ENCODE results near the gene C1QTNF6. TPM values are rescaled to one million over a fixed set of nuclear protein-coding genes. Genes with fewer than 3 reads are reported as not detected.

Gene C1QTNF6
- total and polyA plus RNA-seq, 4 donors, result 3.1 to 4.5 (median 4.0) TPM

GRCh38 chr22:37205046-37205445 is 17.0 kb upstream of the C1QTNF6 start:
- WGBS, result 91% methylated on average over 5 of the region's 5 CpGs
- H3K4me1 ChIP-seq (ENCODE audit: control insufficient read depth in 4 of 4, insufficient read depth in 4 of 4, low read length in 3 of 4), result peaks cover 0 to 4% (median under 1%) of the 10 kb centered on the region in 4 donors
- no peaks in the 10 kb centered on the region for H3K27me3 ChIP-seq (ENCODE audit: control insufficient read depth in 4 of 4, insufficient read depth in 4 of 4, low read length in 3 of 4)
- H3K9me3 ChIP-seq (ENCODE audit: control insufficient read depth in 4 of 4, low read length in 3 of 4), result no peaks in the 10 kb centered on the region
- DNase-seq (ENCODE audit: low spot score), result no peak
- H3K27ac ChIP-seq (ENCODE audit: low read depth in 1 of 2, low read length in 2 of 2), result no peak overlapping the region
- no peaks in the 10 kb centered on the region for H3K36me3 ChIP-seq (ENCODE audit: control insufficient read depth in 4 of 4, insufficient read depth in 3 of 4, low read depth in 1 of 4, low read length in 3 of 4)
- H3K4me3 ChIP-seq (ENCODE audit: low read depth in 1 of 3, low read length in 3 of 3), result no peak overlapping the region
- no peak overlapping the region for H3K9ac ChIP-seq (ENCODE audit: low read depth in 1 of 2, low read length in 2 of 2)
- no peak for TF ChIP-seq RAD21 (IDR thresholded peaks at IDR 0.05)
- TF ChIP-seq SP1 (IDR thresholded peaks at IDR 0.05), result no peak
- no peak for TF ChIP-seq EGR1 (IDR thresholded peaks at IDR 0.05; ENCODE audit: low read depth in 2 of 2)
- TF ChIP-seq JUND (IDR thresholded peaks at IDR 0.05), result no peak
- TF ChIP-seq NR2F2 (IDR thresholded peaks at IDR 0.05), result no peak
- TF ChIP-seq RXRA (IDR thresholded peaks at IDR 0.05), result no peak
- TF ChIP-seq HNF4A (conservative IDR thresholded peaks at IDR 0.05), result no peak

GRCh38 chr22:37204045-37204655 is 16.1 kb upstream of the C1QTNF6 start:
- DNase-seq (ENCODE audit: low spot score), result no peak
- Histone ChIP-seq H3K27ac (ENCODE audit: low read depth in 1 of 2, low read length in 2 of 2) (no peak overlapping the region), H3K9me3 (ENCODE audit: control insufficient read depth in 4 of 4, low read length in 3 of 4) (no peaks in the 10 kb centered on the region), H3K36me3 (ENCODE audit: control insufficient read depth in 4 of 4, insufficient read depth in 3 of 4, low read depth in 1 of 4, low read length in 3 of 4) (no peaks in the 10 kb centered on the region), H3K4me1 (ENCODE audit: control insufficient read depth in 4 of 4, insufficient read depth in 4 of 4, low read length in 3 of 4) (peaks cover 5 to 10% (median 6%) of the 10 kb centered on the region in 4 donors), H3K4me3 (ENCODE audit: low read depth in 1 of 3, low read length in 3 of 3) (no peak overlapping the region), H3K9ac (ENCODE audit: low read depth in 1 of 2, low read length in 2 of 2) (no peak overlapping the region), H3K27me3 (ENCODE audit: control insufficient read depth in 4 of 4, insufficient read depth in 4 of 4, low read length in 3 of 4) (no peaks in the 10 kb centered on the region)
- WGBS, result 90% methylated on average over 5 of the region's 5 CpGs
- TF ChIP-seq JUND (IDR thresholded peaks at IDR 0.05) (no peak), TAF1 (conservative IDR thresholded peaks at IDR 0.05) (no peak), HNF4G (IDR thresholded peaks at IDR 0.05) (no peak), GABPA (IDR thresholded peaks at IDR 0.05 in 1 of 2, conservative IDR thresholded peaks at IDR 0.05 in 1 of 2) (no peak), RXRA (IDR thresholded peaks at IDR 0.05) (no peak), FOXA2 (IDR thresholded peaks at IDR 0.05) (no peak), SP1 (IDR thresholded peaks at IDR 0.05) (no peak), EGR1 (IDR thresholded peaks at IDR 0.05; ENCODE audit: low read depth in 2 of 2) (no peak), RAD21 (IDR thresholded peaks at IDR 0.05) (no peak), ZBTB33 (IDR thresholded peaks at IDR 0.05) (no peak), MAX (IDR thresholded peaks at IDR 0.05) (no peak), ATF3 (IDR thresholded peaks at IDR 0.05) (no peak), HNF4A (conservative IDR thresholded peaks at IDR 0.05) (no peak), NR2F2 (IDR thresholded peaks at IDR 0.05) (no peak), YY1 (IDR thresholded peaks at IDR 0.05) (no peak), CTCF (IDR thresholded peaks at IDR 0.05; ENCODE audit: low read depth, low read length, missing input control) (no peak), FOXA1 (IDR thresholded peaks at IDR 0.05) (no peak), REST (IDR thresholded peaks at IDR 0.05) (no peak)
